KMS-11 (cell line): ENCODE measurements around the gene WRNIP1.

Experiments used
- H2AFZ ChIP-seq: fragments of 200-600 bp; sonication (generic); 2 replicates; pipeline ENCODE4 v1.6.1; 2016; ENCODE audit warnings: antibody characterized with exemption, mixed run types, low read depth
- H3K27ac ChIP-seq: fragments of 200-600 bp; sonication (generic); 2 replicates; pipeline ENCODE4 v1.6.1; 2016; ENCODE audit warnings: mild to moderate bottlenecking, mixed run types
- H3K27me3 ChIP-seq: fragments of 200-600 bp; sonication (generic); 2 replicates; pipeline ENCODE4 v1.6.1; 2017; ENCODE audit warnings: mild to moderate bottlenecking, low read depth, mixed run types, moderate library complexity; ENCODE audit not compliant: insufficient read depth
- H3K36me3 ChIP-seq: fragments of 200-600 bp; sonication (generic); 2 replicates; pipeline ENCODE4 v1.6.1; 2017; ENCODE audit warnings: mild to moderate bottlenecking, mixed run types; ENCODE audit not compliant: insufficient read depth
- H3K4me1 ChIP-seq: fragments of 200-600 bp; sonication (generic); 2 replicates; pipeline ENCODE4 v1.6.1; 2016; ENCODE audit warnings: mild to moderate bottlenecking, low read depth, mixed run types; ENCODE audit not compliant: poor library complexity, severe bottlenecking
- H3K4me2 ChIP-seq: fragments of 200-600 bp; sonication (generic); 2 replicates; pipeline ENCODE4 v1.7.0; 2016; ENCODE audit warnings: mild to moderate bottlenecking, mixed run types
- H3K4me3 ChIP-seq: fragments of 200-600 bp; sonication (generic); IDR thresholded peaks from 2 replicates; pipeline ENCODE4 v1.6.1; 2017; ENCODE audit warnings: low read depth, low read length, mixed read lengths; ENCODE audit not compliant: insufficient read depth
- H3K79me2 ChIP-seq: fragments of 200-600 bp; sonication (generic); 2 replicates; pipeline ENCODE4 v1.6.1; 2016; ENCODE audit warnings: low read depth, mixed run types; ENCODE audit not compliant: insufficient read depth
- H3K9ac ChIP-seq: fragments of 200-600 bp; sonication (generic); 2 replicates; pipeline ENCODE4 v1.6.1; 2016; ENCODE audit warnings: mild to moderate bottlenecking, mixed run types
- H4K20me1 ChIP-seq: fragments of 200-600 bp; sonication (generic); 2 replicates; pipeline ENCODE4 v1.6.1; 2016; ENCODE audit warnings: mild to moderate bottlenecking, mixed run types; ENCODE audit not compliant: insufficient read depth
- CTCF ChIP-seq: fragments of 200-600 bp; sonication (generic); conservative IDR thresholded peaks from 2 replicates; pipeline ENCODE4 v1.6.1; 2017; ENCODE audit warnings: low read depth, mild to moderate bottlenecking, antibody characterized with exemption, low read length, moderate library complexity, mixed read lengths

Gene WRNIP1

DNA sequence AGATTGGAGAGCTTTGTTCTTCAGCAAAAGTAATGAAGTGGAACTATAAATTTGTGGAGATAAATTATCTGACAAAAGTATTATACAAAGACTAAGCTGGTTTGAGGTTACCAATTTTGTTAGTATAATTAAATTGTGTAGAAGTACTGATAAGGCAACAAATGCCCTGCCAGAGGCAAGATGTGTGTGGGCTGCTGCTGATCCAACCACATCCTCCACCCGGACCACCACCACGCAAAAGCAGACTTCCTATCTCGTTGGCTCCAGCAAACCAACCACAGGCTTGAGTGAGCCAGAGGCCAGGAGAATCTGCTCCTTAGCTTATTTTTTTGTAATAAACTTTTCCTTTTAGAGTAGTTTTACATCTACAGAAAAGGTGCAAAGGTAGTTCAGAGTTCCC lies 13.3 kb upstream of the WRNIP1 start:
- no peaks in the 10 kb centered on the region for H3K4me1 ChIP-seq
- no peak overlapping the region for H3K9ac ChIP-seq
- H4K20me1 ChIP-seq, result no peaks in the 10 kb centered on the region
- H3K4me2 ChIP-seq, result no peak overlapping the region
- no peaks in the 10 kb centered on the region for H3K36me3 ChIP-seq
- no peak overlapping the region for H2AFZ ChIP-seq
- H3K27me3 ChIP-seq, result no peaks in the 10 kb centered on the region
- H3K79me2 ChIP-seq, result no peaks in the 10 kb centered on the region
- H3K27ac ChIP-seq, result no peak overlapping the region
- no peak for TF ChIP-seq CTCF
- no peak overlapping the region for H3K4me3 ChIP-seq

- Histone ChIP-seq H3K36me3 (no peaks in the 10 kb centered on the region), H3K4me3 (no peak overlapping the region), H3K27ac (no peak overlapping the region), H3K4me2 (no peak overlapping the region), H3K9ac (no peak overlapping the region), H3K27me3 (no peaks in the 10 kb centered on the region), H3K4me1 (no peaks in the 10 kb centered on the region), H4K20me1 (no peaks in the 10 kb centered on the region), H2AFZ (no peak overlapping the region), H3K79me2 (no peaks in the 10 kb centered on the region)
- no peak for TF ChIP-seq CTCF
Measured at GRCh38 chr6:2752477-2753109, 12.6 kb upstream of the WRNIP1 start.

DNA sequence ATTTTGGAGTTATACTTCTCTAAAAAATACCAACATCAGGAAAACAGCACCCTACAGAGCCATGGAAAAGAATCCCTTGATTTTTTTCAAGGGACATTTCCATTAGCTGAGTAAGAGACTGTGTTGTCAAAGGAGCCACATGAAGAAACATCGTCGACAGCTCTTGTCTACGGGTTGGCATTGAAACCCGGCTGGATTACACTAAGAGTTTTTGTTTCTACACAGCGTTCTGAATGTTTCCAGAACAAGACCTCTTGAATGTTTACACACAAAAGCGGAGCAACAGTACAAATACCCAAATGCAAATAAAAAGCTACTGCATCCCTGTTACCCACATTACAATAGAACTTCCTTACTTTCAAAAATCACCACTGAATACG lies 12.1 kb upstream of the WRNIP1 start:
- Histone ChIP-seq H3K27ac (no peak overlapping the region), H3K79me2 (no peaks in the 10 kb centered on the region), H3K27me3 (no peaks in the 10 kb centered on the region), H3K4me1 (no peaks in the 10 kb centered on the region), H3K4me3 (no peak overlapping the region), H4K20me1 (no peaks in the 10 kb centered on the region), H2AFZ (no peak overlapping the region), H3K9ac (no peak overlapping the region), H3K36me3 (no peaks in the 10 kb centered on the region), H3K4me2 (no peak overlapping the region)
- no peak for TF ChIP-seq CTCF

DNA sequence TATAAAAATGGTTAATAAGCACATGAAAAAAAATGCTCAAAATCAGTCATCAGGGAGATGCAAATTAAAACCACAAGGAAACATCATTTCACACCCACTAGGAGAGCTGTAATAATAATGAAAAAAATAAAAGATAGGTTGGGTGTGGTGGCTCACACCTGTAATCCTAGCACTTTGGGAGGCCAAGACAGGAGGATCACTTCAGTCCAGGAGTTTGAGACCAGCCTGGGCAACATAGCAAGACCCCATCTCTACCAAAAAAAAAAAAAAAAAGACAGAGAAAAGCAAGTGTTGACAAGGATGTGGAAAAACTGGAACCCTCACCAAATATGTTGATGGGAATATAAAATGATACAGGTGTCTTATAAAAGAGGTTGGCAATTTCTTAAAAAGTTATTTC lies 11.4 kb upstream of the WRNIP1 start:
- Histone ChIP-seq H4K20me1 (no peaks in the 10 kb centered on the region), H3K27ac (no peak overlapping the region), H2AFZ (no peak overlapping the region), H3K4me2 (no peak overlapping the region), H3K4me1 (no peaks in the 10 kb centered on the region), H3K27me3 (no peaks in the 10 kb centered on the region), H3K79me2 (no peaks in the 10 kb centered on the region), H3K36me3 (no peaks in the 10 kb centered on the region), H3K4me3 (no peak overlapping the region), H3K9ac (no peak overlapping the region)
- TF ChIP-seq CTCF, result no peak

- H3K27ac ChIP-seq, result no peak overlapping the region
- H3K4me1 ChIP-seq, result no peaks in the 10 kb centered on the region
Measured at GRCh38 chr6:2754393-2754792, 10.8 kb upstream of the WRNIP1 start.

More at GRCh38 chr6:2754393-2754792, 10.8 kb upstream of the WRNIP1 start:
- no peak for TF ChIP-seq CTCF
- H3K9ac ChIP-seq, result no peak overlapping the region
- no peak overlapping the region for H2AFZ ChIP-seq
- H3K36me3 ChIP-seq, result no peaks in the 10 kb centered on the region
- no peak overlapping the region for H3K4me3 ChIP-seq
- H3K79me2 ChIP-seq, result no peaks in the 10 kb centered on the region
- no peaks in the 10 kb centered on the region for H4K20me1 ChIP-seq
- H3K27me3 ChIP-seq, result no peaks in the 10 kb centered on the region
- H3K4me2 ChIP-seq, result no peak overlapping the region
